H1 (cell line): ENCODE data around the gene TMA7B.

Experiments used
- BRCA1 ChIP-seq: IDR thresholded peaks from 2 replicates; pipeline ENCODE4 v1.6.1; 2012; ENCODE audit warnings: low read depth, low read length, improper control_type of control experiment
- CHD1 ChIP-seq: IDR thresholded peaks from 2 replicates; pipeline ENCODE4 v1.6.1; 2012; ENCODE audit warnings: low read depth, low read length, improper control_type of control experiment
- CHD2 ChIP-seq: IDR thresholded peaks from 2 replicates; pipeline ENCODE4 v1.6.1; 2012; ENCODE audit warnings: low read length, improper control_type of control experiment
- CTCF ChIP-seq, 3 experiments: IDR thresholded peaks; 1 replicate in 2 of 3; 2 replicates in 1 of 3; pipeline versions ENCODE4 v1.5.1 to v1.6.1; 2011; ENCODE audit warnings: low read length in 3 of 3, mild to moderate bottlenecking in 3 of 3, inconsistent platforms in 2 of 3, low read depth in 1 of 3, moderate library complexity in 1 of 3; ENCODE audit not compliant: insufficient read depth in 1 of 3; ENCODE audit errors: control extremely low read depth in 1 of 3
- EZH2 ChIP-seq: fragments of 200-600 bp; sonication (generic); IDR thresholded peaks from 2 replicates; pipeline ENCODE4 v1.7.1; 2012; ENCODE audit warnings: low read depth, mild to moderate bottlenecking, moderate library complexity, low read length, inconsistent platforms; ENCODE audit not compliant: severe bottlenecking
- JUN ChIP-seq: IDR thresholded peaks from 2 replicates; pipeline ENCODE4 v1.6.1; 2011; ENCODE audit warnings: low read depth, mild to moderate bottlenecking, improper control_type of control experiment, low read length
- KDM5A ChIP-seq: fragments of 200-600 bp; IDR thresholded peaks from 2 replicates; pipeline ENCODE4 v1.7.1; 2012; ENCODE audit warnings: mild to moderate bottlenecking, low read length, inconsistent platforms, mixed read lengths
- NANOG ChIP-seq: IDR thresholded peaks from 2 replicates; pipeline ENCODE4 v1.6.1; 2011; ENCODE audit warnings: low read length, low read depth, mild to moderate bottlenecking, inconsistent platforms; ENCODE audit not compliant: insufficient read depth, poor library complexity, severe bottlenecking
- POLR2A ChIP-seq, 2 experiments: IDR thresholded peaks; 1 replicate in 1 of 2; 2 replicates in 1 of 2; pipeline ENCODE4 v1.6.1; 2011; ENCODE audit warnings: low read depth in 2 of 2, low read length in 2 of 2, mild to moderate bottlenecking in 2 of 2; ENCODE audit errors: control extremely low read depth in 1 of 2
- POLR2AphosphoS5 ChIP-seq: IDR thresholded peaks from 2 replicates; pipeline ENCODE4 v1.6.1; 2011; ENCODE audit warnings: low read depth, low read length
- SP1 ChIP-seq: IDR thresholded peaks from 2 replicates; pipeline ENCODE4 v1.6.1; 2011; ENCODE audit warnings: low read depth, low read length
- SRF ChIP-seq: IDR thresholded peaks from 2 replicates; pipeline ENCODE4 v1.6.1; 2011; ENCODE audit warnings: mild to moderate bottlenecking, low read depth, low read length, moderate library complexity
- TEAD4 ChIP-seq: IDR thresholded peaks from 2 replicates; pipeline ENCODE4 v1.6.1; 2012; ENCODE audit warnings: low read depth, low read length, inconsistent platforms, mixed read lengths
- ZNF274 ChIP-seq: IDR thresholded peaks from 2 replicates; pipeline ENCODE4 v1.7.0; 2012; ENCODE audit warnings: low read length, borderline replicate concordance; ENCODE audit errors: extremely low read depth

GRCh38 chr22:39962071-39962470, 1.9 kb downstream of the TMA7B start:
- TF ChIP-seq CTCF (IDR thresholded peaks at IDR 0.05; ENCODE audit: control extremely low read depth in 1 of 3, insufficient read depth in 1 of 3, low read depth in 1 of 3, low read length in 3 of 3) (no peak), BRCA1 (no peak), EZH2 (no peak), POLR2AphosphoS5 (no peak), CHD1 (no peak), POLR2A (IDR thresholded peaks at IDR 0.05; ENCODE audit: control extremely low read depth in 1 of 2, low read depth in 2 of 2, low read length in 2 of 2) (no peak), SP1 (no peak), NANOG (no peak), KDM5A (no peak), ZNF274 (no peak), SRF (no peak), CHD2 (no peak), TEAD4 (no peak), JUN (no peak)
